Activated naive CD8-positive, alpha-beta T cell treated with anti-CD3 and anti-CD28 coated beads for 36 hours (primary cell): Measurements from ENCODE around the gene IFFO2. TPM values are rescaled to one million over a fixed set of nuclear protein-coding genes. Genes with fewer than 3 reads are reported as not detected.

Experiments used
- DNase-seq: peaks from one replicate; pipeline ENCODE4 v3.0.0; 2021
- H3K27ac Mint-ChIP-seq: one replicate; pipeline ENCODE4 v1.8.0; 2022; ENCODE audit warnings: mild to moderate bottlenecking, moderate library complexity, mixed read lengths
- H3K27me3 Mint-ChIP-seq: one replicate; pipeline ENCODE4 v1.8.0; 2022; ENCODE audit warnings: mild to moderate bottlenecking, mixed read lengths
- H3K36me3 Mint-ChIP-seq: one replicate; pipeline ENCODE4 v1.8.0; 2021; ENCODE audit warnings: mild to moderate bottlenecking, mixed read lengths
- H3K4me1 Mint-ChIP-seq: one replicate; pipeline ENCODE4 v1.8.0; 2021; ENCODE audit warnings: mixed read lengths
- H3K4me3 Mint-ChIP-seq: one replicate; pipeline ENCODE4 v1.8.0; 2022; ENCODE audit warnings: mild to moderate bottlenecking, moderate library complexity, mixed read lengths
- H3K9me3 Mint-ChIP-seq: one replicate; pipeline ENCODE4 v1.8.0; 2022; ENCODE audit warnings: mixed read lengths
- total RNA-seq, 2 experiments: library from RNA; stranded (reverse); gene quantifications; one replicate each; pipeline ENCODE4 v1.2.3, GENCODE V29; 2021

Gene IFFO2
- total RNA-seq, 2 experiments from 2014 or later: 21.4 to 21.7 TPM

DNA sequence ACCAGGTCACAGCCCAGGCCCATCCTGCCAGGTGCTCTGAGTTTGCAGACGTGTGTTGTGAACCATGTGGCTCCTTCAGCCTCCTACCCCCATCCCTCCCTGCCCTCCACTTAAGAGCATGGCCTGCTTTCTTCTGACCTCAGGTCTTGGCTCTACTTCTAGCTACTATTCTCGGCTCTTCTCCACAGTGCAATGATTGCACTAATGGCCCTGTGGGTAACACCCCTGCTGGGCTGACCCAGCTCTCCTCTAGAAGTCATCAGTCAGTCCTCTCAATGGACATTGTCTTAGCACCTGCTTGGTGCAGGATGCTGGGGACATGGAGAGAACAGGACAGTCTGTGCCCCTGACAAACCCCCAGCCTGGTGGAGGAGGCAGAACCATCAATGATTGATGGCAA, 22.2 kb upstream of the IFFO2 start:
- Mint-ChIP-seq H3K4me1 (no peaks in the 10 kb centered on the region), H3K9me3 (peaks cover 14% of the 10 kb centered on the region), H3K36me3 (peaks cover 6% of the 10 kb centered on the region), H3K27ac (no peak overlapping the region), H3K27me3 (peaks cover 24% of the 10 kb centered on the region), H3K4me3 (no peak overlapping the region)
- no peak for DNase-seq

DNA sequence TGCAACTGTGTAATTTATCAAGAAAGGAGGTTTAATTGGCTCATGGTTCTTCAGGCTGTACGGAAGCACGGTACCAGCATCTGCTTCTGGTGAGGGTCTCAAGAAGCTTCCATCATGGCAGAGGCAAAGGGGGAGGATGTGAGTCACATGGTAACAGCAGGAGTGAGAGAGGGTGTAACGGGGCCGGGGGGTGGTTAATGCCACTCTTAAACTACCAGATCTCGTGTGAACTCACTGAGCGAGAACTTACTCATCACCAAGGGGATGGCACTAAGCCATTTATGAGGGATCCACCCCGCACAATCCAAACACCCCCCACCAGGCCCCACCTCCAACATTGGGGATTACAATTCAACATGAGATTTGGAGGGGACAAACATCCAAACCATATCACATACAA, 21.0 kb upstream of the IFFO2 start:
- peaks cover 2% of the 10 kb centered on the region for H3K4me1 Mint-ChIP-seq
- no peak for DNase-seq
- peaks cover 20% of the 10 kb centered on the region for H3K27me3 Mint-ChIP-seq
- peaks cover 14% of the 10 kb centered on the region for H3K9me3 Mint-ChIP-seq
- no peak overlapping the region for H3K4me3 Mint-ChIP-seq
- peaks cover 6% of the 10 kb centered on the region for H3K36me3 Mint-ChIP-seq
- no peak overlapping the region for H3K27ac Mint-ChIP-seq

DNA sequence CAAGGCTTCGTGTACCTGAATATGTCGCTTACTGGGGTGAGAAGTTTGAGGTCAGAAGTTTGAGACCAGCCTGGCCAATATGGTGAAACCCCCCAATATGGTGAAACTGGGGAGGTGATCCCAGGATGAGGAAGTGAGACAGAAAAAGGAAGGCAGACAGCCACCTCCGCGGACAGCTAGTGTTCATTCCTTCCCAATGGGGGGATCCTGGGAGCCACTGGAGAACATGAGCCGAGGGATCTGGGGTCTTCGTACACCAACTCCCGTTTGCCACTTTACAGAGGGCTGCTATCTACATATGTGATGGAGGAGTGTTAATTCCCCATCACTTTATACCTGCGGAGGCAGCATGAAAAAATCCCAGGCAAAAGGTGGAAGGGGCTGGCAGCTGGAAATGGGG, 19.6 kb upstream of the IFFO2 start:
- peaks cover 2% of the 10 kb centered on the region for H3K4me1 Mint-ChIP-seq
- no peak overlapping the region for H3K27ac Mint-ChIP-seq
- no peak overlapping the region for H3K4me3 Mint-ChIP-seq
- H3K36me3 Mint-ChIP-seq: peaks cover 3% of the 10 kb centered on the region
- DNase-seq: no peak
- H3K27me3 Mint-ChIP-seq: peaks cover 8% of the 10 kb centered on the region
- peaks cover 10% of the 10 kb centered on the region for H3K9me3 Mint-ChIP-seq

DNA sequence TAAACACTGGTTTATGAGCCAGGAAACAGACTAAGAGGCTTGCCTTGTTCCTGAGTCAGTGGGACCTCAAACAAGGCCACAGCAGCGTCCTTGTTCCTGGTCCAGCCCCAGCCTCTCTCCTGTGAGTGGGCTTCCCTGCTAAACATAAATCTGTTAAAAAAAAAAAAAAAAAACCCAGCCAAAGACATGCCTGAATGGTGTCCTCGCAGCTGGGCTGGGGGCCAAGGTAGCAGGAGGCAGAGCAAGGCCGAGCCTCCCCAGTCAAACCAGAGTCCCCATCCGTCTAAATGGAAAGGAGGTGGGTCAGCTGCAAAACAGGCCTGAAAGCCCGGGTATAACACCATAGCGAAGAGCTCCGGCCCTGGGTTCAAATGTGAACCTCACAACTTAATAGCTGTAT, 18.1 kb upstream of the IFFO2 start:
- no peak overlapping the region for H3K27ac Mint-ChIP-seq

GRCh38 chr1:18974005-18974404, 17.5 kb upstream of the IFFO2 start:
- Mint-ChIP-seq H3K27me3 (peaks cover 4% of the 10 kb centered on the region), H3K4me3 (no peak overlapping the region), H3K9me3 (no peaks in the 10 kb centered on the region), H3K27ac (no peak overlapping the region), H3K4me1 (peaks cover 2% of the 10 kb centered on the region), H3K36me3 (no peaks in the 10 kb centered on the region)
- no peak for DNase-seq

More for the DNA sequence above, 18.1 kb upstream of the IFFO2 start:
- Mint-ChIP-seq H3K36me3 (no peaks in the 10 kb centered on the region), H3K9me3 (no peaks in the 10 kb centered on the region), H3K4me1 (peaks cover 2% of the 10 kb centered on the region), H3K27me3 (peaks cover 6% of the 10 kb centered on the region), H3K4me3 (no peak overlapping the region)
- no peak for DNase-seq

DNA sequence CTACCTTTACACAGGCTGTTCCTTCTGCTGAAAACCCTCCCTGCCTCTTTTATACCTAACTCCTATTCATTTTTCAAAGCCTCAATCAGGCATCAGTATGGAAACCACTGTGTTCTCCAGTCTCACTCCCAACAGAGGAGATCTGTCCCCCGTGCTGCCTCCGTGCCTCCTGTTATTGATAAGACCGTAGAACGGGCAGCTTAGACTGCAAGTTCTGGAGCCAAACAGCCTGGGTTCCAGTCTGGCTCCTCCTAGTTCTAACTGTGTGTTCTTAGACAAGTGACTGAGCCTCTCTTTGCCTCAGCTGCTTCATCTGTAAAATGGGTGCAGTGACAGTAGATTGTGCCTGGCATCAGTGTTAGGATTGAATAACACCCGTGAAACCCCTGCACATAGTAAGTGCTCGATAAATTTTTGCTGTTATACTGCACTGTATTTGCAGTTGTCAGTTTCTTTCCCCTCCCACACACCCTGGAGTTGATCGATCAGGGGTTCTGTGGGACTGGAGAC, 17.0 kb upstream of the IFFO2 start:
- H3K27me3 Mint-ChIP-seq: no peaks in the 10 kb centered on the region
- H3K4me1 Mint-ChIP-seq: peaks cover 2% of the 10 kb centered on the region
- no peak overlapping the region for H3K27ac Mint-ChIP-seq
- no peak overlapping the region for H3K4me3 Mint-ChIP-seq
- DNase-seq: no peak
- H3K9me3 Mint-ChIP-seq: no peaks in the 10 kb centered on the region
- no peaks in the 10 kb centered on the region for H3K36me3 Mint-ChIP-seq

- Mint-ChIP-seq H3K4me3 (no peak overlapping the region), H3K36me3 (no peaks in the 10 kb centered on the region), H3K27ac (no peak overlapping the region), H3K27me3 (no peaks in the 10 kb centered on the region), H3K9me3 (no peaks in the 10 kb centered on the region), H3K4me1 (peaks cover 2% of the 10 kb centered on the region)
- DNase-seq: no peak
Observed at GRCh38 chr1:18972991-18973390, 16.5 kb upstream of the IFFO2 start.

GRCh38 chr1:18972531-18972930, 16.1 kb upstream of the IFFO2 start:
- Mint-ChIP-seq H3K9me3 (no peaks in the 10 kb centered on the region), H3K27me3 (no peaks in the 10 kb centered on the region), H3K4me1 (peaks cover 2% of the 10 kb centered on the region), H3K4me3 (no peak overlapping the region), H3K27ac (no peak overlapping the region), H3K36me3 (no peaks in the 10 kb centered on the region)
- DNase-seq: no peak

DNA sequence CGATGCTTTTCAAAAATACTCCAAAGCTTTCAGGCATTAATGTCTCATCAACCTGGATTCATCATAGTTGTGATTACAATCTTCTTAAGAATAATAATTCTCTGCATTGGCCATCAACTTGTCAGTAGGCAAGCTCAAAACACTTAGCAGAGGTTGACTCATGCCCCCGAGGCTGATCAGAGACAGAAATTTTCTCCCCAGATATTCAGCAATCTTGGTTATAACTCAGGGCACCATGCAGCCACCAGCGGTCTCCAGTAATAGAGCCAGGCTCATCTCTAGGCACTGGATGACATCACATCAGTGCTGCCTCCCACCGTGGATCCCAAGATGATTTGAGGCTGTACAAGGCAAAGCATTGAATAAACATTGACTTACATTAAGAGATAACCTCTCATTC, 14.3 kb upstream of the IFFO2 start:
- no peaks in the 10 kb centered on the region for H3K9me3 Mint-ChIP-seq
- peaks cover 5% of the 10 kb centered on the region for H3K4me1 Mint-ChIP-seq
- H3K27ac Mint-ChIP-seq: no peak overlapping the region
- no peak for DNase-seq
- H3K36me3 Mint-ChIP-seq: no peaks in the 10 kb centered on the region
- H3K4me3 Mint-ChIP-seq: no peak overlapping the region
- H3K27me3 Mint-ChIP-seq: no peaks in the 10 kb centered on the region

DNA sequence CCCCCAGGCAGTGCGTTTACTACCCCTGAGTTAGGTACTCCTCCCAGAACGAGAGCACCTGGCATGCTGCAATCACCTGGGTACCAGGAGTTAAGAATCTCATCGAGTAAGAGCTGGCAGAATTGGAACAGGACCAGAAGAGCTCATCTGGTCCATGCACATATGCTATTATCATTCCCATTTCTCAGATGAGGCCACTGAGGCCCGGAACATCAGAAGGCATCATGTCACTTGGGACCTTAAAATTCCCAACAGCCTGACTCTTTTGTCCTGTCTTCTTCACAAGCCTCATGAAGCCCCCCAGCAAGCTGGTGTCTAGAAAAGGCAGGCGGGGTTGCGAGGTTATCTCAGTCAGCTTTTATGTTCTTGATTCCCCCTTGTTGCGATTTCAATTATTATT, 13.9 kb upstream of the IFFO2 start:
- Mint-ChIP-seq H3K27me3 (no peaks in the 10 kb centered on the region), H3K9me3 (no peaks in the 10 kb centered on the region)

GRCh38 chr1:18967066-18967690, 10.7 kb upstream of the IFFO2 start:
- H3K36me3 Mint-ChIP-seq: no peaks in the 10 kb centered on the region
- no peaks in the 10 kb centered on the region for H3K9me3 Mint-ChIP-seq
- H3K4me3 Mint-ChIP-seq: no peak overlapping the region
- H3K4me1 Mint-ChIP-seq: peaks cover 8% of the 10 kb centered on the region
- no peak overlapping the region for H3K27ac Mint-ChIP-seq
- no peak for DNase-seq
- no peaks in the 10 kb centered on the region for H3K27me3 Mint-ChIP-seq

More for the DNA sequence above, 13.9 kb upstream of the IFFO2 start:
- Mint-ChIP-seq H3K36me3 (no peaks in the 10 kb centered on the region), H3K4me3 (no peak overlapping the region), H3K4me1 (peaks cover 7% of the 10 kb centered on the region), H3K27ac (no peak overlapping the region)
- DNase-seq: no peak

GRCh38 chr1:18965206-18966173, 9.0 kb upstream of the IFFO2 start:
- no peaks in the 10 kb centered on the region for H3K27me3 Mint-ChIP-seq
- DNase-seq: peak; percentile 42
- H3K9me3 Mint-ChIP-seq: no peaks in the 10 kb centered on the region
- H3K27ac Mint-ChIP-seq: peak overlapping the region; percentile 74
- no peak overlapping the region for H3K4me3 Mint-ChIP-seq
- H3K4me1 Mint-ChIP-seq: peaks cover 8% of the 10 kb centered on the region
- no peaks in the 10 kb centered on the region for H3K36me3 Mint-ChIP-seq

GRCh38 chr1:18963968-18964367, 7.5 kb upstream of the IFFO2 start:
- no peak overlapping the region for H3K27ac Mint-ChIP-seq
- peaks cover 11% of the 10 kb centered on the region for H3K4me1 Mint-ChIP-seq
- H3K4me3 Mint-ChIP-seq: no peak overlapping the region
- H3K9me3 Mint-ChIP-seq: no peaks in the 10 kb centered on the region
- no peak for DNase-seq
- no peaks in the 10 kb centered on the region for H3K27me3 Mint-ChIP-seq
- no peaks in the 10 kb centered on the region for H3K36me3 Mint-ChIP-seq

GRCh38 chr1:18962855-18963737, 6.6 kb upstream of the IFFO2 start:
- H3K9me3 Mint-ChIP-seq: no peaks in the 10 kb centered on the region
- peaks cover 1% of the 10 kb centered on the region for H3K27me3 Mint-ChIP-seq
- H3K4me1 Mint-ChIP-seq: peaks cover 15% of the 10 kb centered on the region
- no peak for DNase-seq
- H3K27ac Mint-ChIP-seq: no peak overlapping the region
- no peak overlapping the region for H3K4me3 Mint-ChIP-seq
- H3K36me3 Mint-ChIP-seq: no peaks in the 10 kb centered on the region
